Anterior cingulate cortex (tissue), 58 donors: ENCODE results near the gene CDH5.

Experiments
- DNase-seq, 58 donors: peaks; one replicate each; lab custom pipeline; 2025; lab: John Stamatoyannopoulos, UW

CDH5 gene

GRCh38 chr16:66428682-66429251, 62.3 kb downstream of the CDH5 start:
- no peak for DNase-seq

GRCh38 chr16:66429290-66429962, 62.9 kb downstream of the CDH5 start:
- no peak for DNase-seq

GRCh38 chr16:66430214-66430613, 63.7 kb downstream of the CDH5 start:
- no peak for DNase-seq

- no peak for DNase-seq
Observed at GRCh38 chr16:66431760-66432159, 65.3 kb downstream of the CDH5 start.

GRCh38 chr16:66432429-66432828, 65.9 kb downstream of the CDH5 start:
- DNase-seq: no peak

GRCh38 chr16:66434619-66435430, 68.3 kb downstream of the CDH5 start:
- no peak for DNase-seq

- DNase-seq: no peak
Observed at GRCh38 chr16:66435896-66436295, 69.4 kb downstream of the CDH5 start.

- DNase-seq: no peak
Observed at GRCh38 chr16:66437391-66437945, 71.0 kb downstream of the CDH5 start.

- DNase-seq: no peak
Observed at GRCh38 chr16:66438536-66438935, 72.0 kb downstream of the CDH5 start.

- no peak for DNase-seq
Observed at GRCh38 chr16:66439051-66439730, 72.7 kb downstream of the CDH5 start.

- no peak for DNase-seq
Observed at GRCh38 chr16:66440271-66440802, 73.8 kb downstream of the CDH5 start.

GRCh38 chr16:66440970-66441369, 74.5 kb downstream of the CDH5 start:
- no peak for DNase-seq

GRCh38 chr16:66441586-66442375, 75.3 kb downstream of the CDH5 start:
- no peak for DNase-seq

- DNase-seq: no peak
Observed at GRCh38 chr16:66442502-66443268, 76.2 kb downstream of the CDH5 start.

- DNase-seq: no peak
Observed at GRCh38 chr16:66443269-66443652, 76.8 kb downstream of the CDH5 start.

GRCh38 chr16:66444049-66444481, 77.6 kb downstream of the CDH5 start:
- DNase-seq: no peak

GRCh38 chr16:66446737-66447136, 80.2 kb downstream of the CDH5 start:
- DNase-seq: no peak

- no peak for DNase-seq
Observed at GRCh38 chr16:66447491-66447890, 81.0 kb downstream of the CDH5 start.

GRCh38 chr16:66451548-66451947, 85.1 kb downstream of the CDH5 start:
- DNase-seq: no peak
